ENCODE results near the gene MAP7D3. TPM values are rescaled to one million over a fixed set of nuclear protein-coding genes. Genes with fewer than 3 reads are reported as not detected.

The MAP7D3 gene
- total RNA-seq, 2 donors from 2014 or later: 1.4 to 4.1 TPM

GRCh38 chrX:136210806-136211205 lies 40.4 kb downstream of the MAP7D3 start:
- no peak for DNase-seq
- ATAC-seq: no peak
- intact Hi-C loops (cut with DNase I, micrococcal nuclease): loop anchor here in 1 of 2 donors (10.0 kb wide), 1 partner anchor 186 kb away; no protein-coding TSS in a partner anchor

GRCh38 chrX:136210243-136210642 lies 41.0 kb downstream of the MAP7D3 start:
- no peak for DNase-seq
- no peak for ATAC-seq
- intact Hi-C loops (cut with DNase I, micrococcal nuclease): loop anchor here in 1 of 2 donors (10.0 kb wide), 1 partner anchor 185 kb away; no protein-coding TSS in a partner anchor

- ATAC-seq (no peak), DNase-seq (no peak)
- intact Hi-C loops (cut with DNase I, micrococcal nuclease): loop anchor here in 1 of 2 donors (10.0 kb wide), 1 partner anchor 185 kb away; no protein-coding TSS in a partner anchor
Measured at GRCh38 chrX:136209751-136210150, 41.4 kb downstream of the MAP7D3 start.

DNA sequence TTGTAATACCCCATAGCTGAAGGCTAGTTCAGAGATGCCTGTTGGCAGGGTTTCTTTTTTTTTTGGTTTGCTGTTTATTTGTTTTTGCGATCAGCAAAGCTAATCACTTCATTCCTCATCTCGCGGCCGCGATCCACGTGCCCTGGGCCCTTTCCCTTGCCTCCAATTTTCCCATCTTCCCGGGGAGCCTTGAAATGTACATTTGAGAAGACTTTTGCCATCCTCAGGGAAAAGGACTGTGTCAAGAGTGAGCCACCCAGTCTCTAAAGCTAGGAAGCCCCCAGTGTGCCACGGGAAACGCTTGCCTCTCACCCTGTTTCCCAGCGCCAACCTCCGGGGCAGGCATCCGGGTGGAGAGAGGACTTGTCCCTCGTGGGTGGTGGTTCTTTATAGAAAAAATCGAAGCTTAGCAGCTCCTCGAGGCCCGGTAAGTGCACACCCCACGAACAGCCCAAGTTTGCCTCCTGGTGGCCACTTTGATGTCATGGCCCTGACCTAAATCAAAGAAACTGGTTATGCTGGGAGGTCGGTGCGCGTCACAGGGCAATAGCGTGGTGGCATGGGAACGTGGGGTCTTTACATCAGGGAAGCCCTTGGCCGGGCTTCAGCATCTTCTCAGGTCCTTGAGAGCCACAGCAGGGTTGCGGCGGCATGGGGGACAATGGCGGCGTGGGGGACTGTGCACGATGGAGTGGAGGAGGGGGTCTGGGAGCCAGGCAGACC lies 42.0 kb downstream of the MAP7D3 start:
- ATAC-seq: peak; percentile 63
- DNase-seq: peak; percentile 52 to 61
- intact Hi-C loops (cut with DNase I, micrococcal nuclease): no loop called here

GRCh38 chrX:136207546-136207945 lies 43.7 kb downstream of the MAP7D3 start:
- DNase-seq (no peak), ATAC-seq (no peak)
- intact Hi-C loops (cut with DNase I, micrococcal nuclease): no loop called here

DNA sequence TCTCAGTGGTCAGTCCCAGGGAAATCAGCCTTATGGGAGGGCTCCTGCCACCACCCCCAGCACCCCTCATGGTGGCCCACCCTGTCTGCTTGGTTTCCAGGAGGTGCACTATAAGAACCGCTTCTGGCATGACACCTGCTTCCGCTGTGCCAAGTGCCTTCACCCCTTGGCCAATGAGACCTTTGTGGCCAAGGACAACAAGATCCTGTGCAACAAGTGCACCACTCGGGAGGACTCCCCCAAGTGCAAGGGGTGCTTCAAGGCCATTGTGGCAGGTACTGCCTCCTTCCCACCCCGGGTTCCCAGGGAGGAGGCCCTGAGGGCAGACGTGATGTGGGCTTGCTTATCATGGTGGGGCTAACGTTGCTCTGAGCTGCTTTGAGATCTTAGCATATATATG lies 44.3 kb downstream of the MAP7D3 start:
- ATAC-seq: no peak
- intact Hi-C loops (cut with DNase I, micrococcal nuclease): no loop called here
- DNase-seq: no peak

DNA sequence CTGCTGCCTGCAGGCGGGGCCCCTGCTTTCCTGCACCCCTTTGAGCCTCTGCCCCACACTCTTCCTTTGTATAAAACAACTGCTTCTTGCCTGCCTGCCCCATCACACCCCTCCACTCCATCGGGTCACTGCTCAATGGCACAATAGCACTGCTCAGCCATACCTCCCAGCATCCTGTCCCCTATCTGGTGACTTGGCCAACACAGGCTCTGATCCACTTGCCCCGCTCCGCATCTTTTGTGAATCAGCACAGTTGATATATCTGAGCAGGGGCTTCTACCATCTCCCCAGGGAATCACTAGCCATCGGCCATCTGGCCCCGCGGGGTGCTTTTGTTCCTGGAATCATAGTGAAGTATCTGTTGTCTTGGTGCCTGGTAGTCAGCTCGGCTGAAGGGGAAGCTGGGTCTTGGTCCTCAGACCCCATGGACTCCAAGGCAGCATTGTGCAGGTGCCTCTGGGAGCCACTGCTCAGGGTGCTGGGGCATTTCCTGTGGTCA lies 45.3 kb downstream of the MAP7D3 start:
- ATAC-seq (no peak), DNase-seq (no peak)
- intact Hi-C loops (cut with DNase I, micrococcal nuclease): no loop called here

DNA sequence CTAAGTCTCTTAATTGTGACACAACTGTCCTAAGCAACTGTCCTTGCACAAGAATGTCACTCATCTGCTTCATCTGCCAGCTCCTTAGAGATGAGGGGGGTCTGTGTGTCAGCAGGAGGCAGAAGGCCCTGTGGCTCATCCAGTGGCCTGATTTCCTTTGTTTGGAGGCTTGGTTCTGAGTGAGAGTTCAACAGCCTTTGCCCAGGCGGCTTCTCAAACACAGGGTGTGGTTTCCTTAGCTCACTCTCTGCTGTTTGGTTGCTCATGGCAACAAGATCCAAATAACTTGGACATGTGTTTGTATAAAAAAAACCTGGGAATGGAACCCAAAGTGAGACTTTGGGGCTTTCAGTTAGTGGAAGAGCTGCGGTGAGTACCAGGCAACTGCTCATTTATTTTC lies 46.6 kb downstream of the MAP7D3 start:
- ATAC-seq: peak; percentile 86
- intact Hi-C loops (cut with DNase I, micrococcal nuclease): no loop called here
- peak; percentile 49 for DNase-seq

GRCh38 chrX:136203951-136204350 lies 47.2 kb downstream of the MAP7D3 start:
- intact Hi-C loops (cut with DNase I, micrococcal nuclease): no loop called here
- ATAC-seq: no peak

GRCh38 chrX:136203438-136203837 lies 47.8 kb downstream of the MAP7D3 start:
- DNase-seq: no peak
- intact Hi-C loops (cut with DNase I, micrococcal nuclease): no loop called here
- ATAC-seq: no peak

More at GRCh38 chrX:136203951-136204350, 47.2 kb downstream of the MAP7D3 start:
- no peak for DNase-seq

DNA sequence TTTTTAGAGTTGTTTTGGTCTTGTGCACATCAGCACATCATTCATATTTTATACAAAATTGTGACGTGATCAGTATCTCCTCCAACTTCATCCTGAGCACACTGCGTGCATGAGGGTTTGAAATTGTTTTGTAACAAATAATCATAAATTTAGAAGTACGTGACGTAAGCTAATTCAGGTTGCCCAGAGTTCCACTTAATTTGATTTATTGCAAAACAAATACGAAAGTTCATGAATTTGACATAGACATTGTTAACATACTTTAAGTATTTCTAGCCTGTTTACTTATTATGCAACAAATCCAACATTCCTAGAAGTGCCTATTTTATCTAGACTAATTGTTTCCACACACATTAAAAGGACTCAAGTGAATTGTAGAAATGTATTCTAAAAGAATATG lies 48.3 kb downstream of the MAP7D3 start:
- no peak for DNase-seq
- no peak for ATAC-seq

DNA sequence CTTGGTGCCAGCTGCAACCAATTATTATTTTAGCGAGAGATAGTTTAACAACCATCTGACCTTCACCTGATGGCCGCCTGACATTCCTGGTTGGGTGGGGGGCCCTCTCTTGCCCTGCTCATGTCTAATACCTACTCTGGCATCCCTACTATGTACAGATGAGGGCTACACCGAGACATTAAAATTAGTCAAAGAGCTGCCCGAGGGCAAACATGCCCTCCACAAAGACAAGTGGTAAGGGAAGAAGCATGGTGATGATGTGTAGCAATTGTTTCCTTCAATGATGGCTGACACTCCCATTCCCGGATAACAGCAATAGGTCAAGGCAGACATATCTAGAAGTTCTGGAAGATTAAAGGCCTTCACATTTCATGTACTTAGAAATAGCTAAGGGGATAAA lies 49.6 kb downstream of the MAP7D3 start:
- ATAC-seq (no peak), DNase-seq (no peak)
- intact Hi-C loops (cut with DNase I, micrococcal nuclease): no loop called here

More for the DNA sequence above, 48.3 kb downstream of the MAP7D3 start:
- intact Hi-C loops (cut with DNase I, micrococcal nuclease): no loop called here

DNA sequence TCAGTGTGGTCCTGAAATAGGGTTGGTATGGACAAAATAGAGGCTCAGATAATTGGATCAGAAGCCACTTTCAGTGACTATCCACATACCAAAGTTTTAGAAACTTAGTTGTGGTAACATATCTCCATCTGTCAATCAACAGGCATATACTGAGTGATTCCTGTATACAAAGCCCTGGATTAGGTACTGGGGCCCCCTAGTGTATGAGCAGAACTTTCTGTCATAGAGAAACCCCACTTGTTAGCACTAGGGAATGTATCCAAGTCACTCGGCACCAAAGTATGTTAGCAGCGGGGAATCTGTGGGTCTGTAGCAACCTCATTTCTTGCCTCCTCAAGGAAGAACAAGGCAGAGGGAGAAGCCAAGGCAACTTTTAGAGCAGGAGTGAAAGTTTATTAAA lies 50.7 kb downstream of the MAP7D3 start:
- DNase-seq (no peak), ATAC-seq (peak; percentile 67)
- intact Hi-C loops (cut with DNase I, micrococcal nuclease): no loop called here

- intact Hi-C loops (cut with DNase I, micrococcal nuclease): no loop called here
- ATAC-seq (no peak), DNase-seq (no peak)
Measured at GRCh38 chrX:136199365-136199764, 51.8 kb downstream of the MAP7D3 start.

DNA sequence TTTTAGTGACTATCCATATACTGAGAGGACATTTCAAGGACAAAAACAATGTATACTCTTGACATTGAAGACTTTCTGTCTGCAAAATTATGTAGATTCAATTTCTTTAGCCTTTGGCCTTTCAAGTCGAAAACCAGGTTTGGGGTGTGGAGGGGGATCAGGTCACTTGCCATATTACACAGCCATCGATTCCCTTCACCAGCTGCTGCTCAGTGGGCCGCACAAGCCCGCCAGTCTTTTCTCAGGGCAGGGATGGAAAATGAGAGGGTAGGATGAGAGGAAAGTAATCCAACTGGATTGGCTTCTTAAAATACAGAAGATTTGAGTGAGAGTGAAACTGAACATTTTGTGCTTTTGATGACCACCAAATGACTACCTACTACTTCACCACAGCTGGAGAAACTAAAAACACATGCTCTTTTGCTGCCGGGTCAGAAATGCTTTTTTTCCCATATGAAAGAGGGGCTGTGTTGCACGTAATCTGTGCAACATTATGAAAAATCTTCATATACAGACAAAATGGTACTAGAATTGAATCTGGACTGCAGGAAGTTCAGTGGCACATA lies 52.4 kb downstream of the MAP7D3 start:
- DNase-seq: no peak
- ATAC-seq: no peak
- intact Hi-C loops (cut with DNase I, micrococcal nuclease): no loop called here

DNA sequence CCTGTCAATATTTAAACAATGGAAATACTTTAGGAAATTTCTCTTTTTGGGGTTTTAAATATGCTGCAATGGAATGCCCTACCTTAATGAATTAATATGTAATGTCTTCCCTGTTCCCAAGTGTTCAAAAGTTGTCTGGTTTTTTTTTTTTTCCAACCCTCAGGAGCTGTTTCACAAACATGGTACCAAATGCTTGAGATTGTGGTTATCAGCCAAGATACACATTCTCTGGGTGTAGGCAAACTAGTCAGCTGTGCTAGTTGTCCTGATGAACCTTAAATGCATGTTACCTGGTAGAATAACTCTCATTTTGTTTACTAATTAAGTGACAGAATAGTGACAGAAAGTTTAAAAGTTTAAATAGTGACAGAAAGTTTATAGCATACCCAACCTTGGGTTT lies 53.2 kb downstream of the MAP7D3 start:
- intact Hi-C loops (cut with DNase I, micrococcal nuclease): no loop called here
- DNase-seq (no peak), ATAC-seq (no peak)

DNA sequence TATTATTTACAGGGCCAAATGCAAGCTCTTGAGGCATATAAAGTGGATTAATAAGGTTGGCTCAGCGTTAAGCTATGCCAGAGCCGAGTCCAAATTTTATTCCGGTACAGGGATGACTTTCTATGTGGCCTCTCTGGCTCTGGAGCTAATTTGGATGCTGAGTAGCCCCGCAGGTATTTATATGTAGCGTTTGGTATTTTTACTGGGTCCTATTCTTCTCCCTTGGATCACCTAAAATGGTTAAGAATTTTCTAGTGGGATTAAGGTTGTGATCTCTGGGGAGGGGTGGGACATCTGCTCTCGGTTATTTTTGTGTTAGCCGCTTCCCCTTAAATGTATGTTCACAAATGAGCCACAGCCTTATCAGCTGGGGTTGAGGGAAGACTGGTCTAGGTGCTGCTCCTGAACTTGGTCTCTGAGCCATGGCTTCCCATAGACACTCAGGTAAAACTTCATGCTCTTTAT lies 54.5 kb downstream of the MAP7D3 start:
- intact Hi-C loops (cut with DNase I, micrococcal nuclease): no loop called here
- no peak for ATAC-seq

GRCh38 chrX:136195247-136195646 lies 56.0 kb downstream of the MAP7D3 start:
- intact Hi-C loops (cut with DNase I, micrococcal nuclease): no loop called here
- DNase-seq (no peak), ATAC-seq (peak; percentile 94)

More for the DNA sequence above, 54.5 kb downstream of the MAP7D3 start:
- no peak for DNase-seq

DNA sequence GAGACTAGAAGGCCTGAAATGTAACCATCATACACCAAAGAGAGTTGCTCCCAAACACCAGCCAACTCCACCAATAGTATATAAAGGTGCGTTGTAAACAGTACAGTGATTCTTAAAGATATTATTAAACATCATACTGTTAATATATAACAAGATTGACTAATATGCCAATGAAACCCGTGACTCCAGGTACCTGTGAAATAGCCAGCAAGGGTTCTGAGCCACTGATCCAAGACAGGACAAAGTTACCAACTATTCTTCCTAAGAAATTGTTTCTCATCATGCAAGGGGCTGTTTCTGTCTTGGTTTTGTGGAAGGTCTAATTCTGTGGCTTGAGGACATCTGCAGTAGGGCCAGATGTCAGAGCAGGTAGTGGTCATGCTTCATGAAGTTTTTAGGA lies 56.7 kb downstream of the MAP7D3 start:
- intact Hi-C loops (cut with DNase I, micrococcal nuclease): no loop called here
- no peak for ATAC-seq
- no peak for DNase-seq

GRCh38 chrX:136193771-136194170 lies 57.4 kb downstream of the MAP7D3 start:
- ATAC-seq (no peak), DNase-seq (no peak)
- intact Hi-C loops (cut with DNase I, micrococcal nuclease): no loop called here
